ENCODE measurements around the gene PSMD1.
"Not testable (repeated sequence)": the region's sequence is repeated elsewhere in the genome, so short reads cannot be mapped to it uniquely, and the experiment has no call there.

Gene PSMD1

DNA sequence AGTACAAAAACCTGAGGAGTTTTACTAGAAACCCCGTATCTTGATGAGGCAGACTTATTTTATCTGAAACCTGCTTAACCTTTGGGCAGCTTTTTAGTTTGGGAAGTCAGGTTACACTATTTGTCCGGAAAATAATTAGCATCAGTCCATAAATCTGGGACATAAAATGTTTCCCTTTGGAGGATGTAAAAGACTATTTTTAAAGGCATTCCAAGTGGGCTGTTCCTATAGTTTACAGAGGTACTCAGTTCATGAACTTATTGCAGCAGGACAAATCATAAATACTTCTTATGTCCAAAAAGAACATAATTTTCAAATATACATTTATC, 61.9 kb downstream of the PSMD1 start:
- no peak for DNase-seq

DNA sequence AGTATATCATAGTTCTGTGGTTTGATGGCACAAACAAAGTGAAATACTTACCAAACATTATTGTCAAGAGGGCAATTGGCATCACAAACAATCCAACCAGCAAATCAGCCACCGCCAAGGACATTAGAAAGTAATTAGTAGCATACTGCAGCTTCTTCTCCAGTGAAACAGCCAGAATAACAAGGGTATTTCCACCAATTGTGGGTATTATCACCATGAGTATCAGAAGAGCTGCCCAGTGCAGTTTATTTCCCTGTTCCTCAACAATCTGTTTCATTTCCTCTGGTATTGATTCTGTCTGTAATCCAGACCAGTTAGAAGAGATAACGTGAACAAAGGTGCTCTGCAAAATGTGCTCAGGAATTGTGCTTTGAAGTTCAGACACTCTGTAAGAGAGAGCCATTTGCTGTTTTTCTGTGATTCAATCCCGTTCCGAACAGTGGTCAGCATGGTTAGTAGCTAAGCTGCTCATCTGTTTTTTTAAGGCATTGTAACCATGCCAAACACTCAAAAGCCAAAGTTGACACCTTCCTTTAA, 66.8 kb downstream of the PSMD1 start:
- no peak for DNase-seq

GRCh38 chr2:231124838-231125568, 68.3 kb downstream of the PSMD1 start, which contains the start of gene HTR2B:
Gene HTR2B (minus strand): TSS chr2:231125042. CDS start chr2:231123764, 1,278 bp downstream.
- DNase-seq, result peak; percentile 16

DNA sequence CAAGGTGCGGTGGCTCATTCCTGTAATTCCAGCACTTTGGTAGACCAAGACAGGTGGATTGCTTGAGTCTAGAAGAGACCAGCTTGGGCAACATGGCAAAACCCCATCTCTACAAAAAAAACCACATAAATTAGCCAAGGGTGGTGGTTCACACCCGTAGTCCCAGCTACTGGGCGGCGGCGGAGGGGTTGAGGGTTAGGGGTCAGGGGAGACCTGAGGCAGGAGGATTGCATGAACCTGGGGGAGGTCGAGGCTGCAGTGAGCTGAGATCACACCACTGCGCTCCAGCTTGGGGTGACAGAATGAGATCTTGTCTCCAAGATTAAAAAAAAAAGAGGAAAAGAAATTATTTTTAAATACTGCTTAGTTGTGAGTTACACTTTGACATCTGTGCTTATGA, 69.5 kb downstream of the PSMD1 start:
- DNase-seq, result no peak

DNA sequence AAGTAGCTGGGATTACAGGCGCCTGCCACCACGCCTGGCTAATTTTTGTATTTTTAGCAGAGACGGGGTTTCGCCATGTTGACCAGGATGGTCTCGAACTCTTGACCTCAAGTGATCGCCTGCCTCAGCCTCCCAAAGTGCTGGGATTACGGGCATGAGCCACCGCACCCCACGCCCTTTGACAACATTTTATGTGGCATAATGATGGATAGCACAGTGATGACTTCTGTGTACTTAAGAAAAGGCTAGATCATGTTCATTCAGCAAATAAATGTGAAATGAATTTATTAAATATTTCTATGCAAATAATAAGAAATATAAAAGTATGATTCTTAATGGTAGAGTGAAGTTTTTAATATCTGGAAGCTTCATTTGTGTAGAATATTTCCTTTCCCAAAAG, 70.8 kb downstream of the PSMD1 start:
- DNase-seq, result no peak

DNA sequence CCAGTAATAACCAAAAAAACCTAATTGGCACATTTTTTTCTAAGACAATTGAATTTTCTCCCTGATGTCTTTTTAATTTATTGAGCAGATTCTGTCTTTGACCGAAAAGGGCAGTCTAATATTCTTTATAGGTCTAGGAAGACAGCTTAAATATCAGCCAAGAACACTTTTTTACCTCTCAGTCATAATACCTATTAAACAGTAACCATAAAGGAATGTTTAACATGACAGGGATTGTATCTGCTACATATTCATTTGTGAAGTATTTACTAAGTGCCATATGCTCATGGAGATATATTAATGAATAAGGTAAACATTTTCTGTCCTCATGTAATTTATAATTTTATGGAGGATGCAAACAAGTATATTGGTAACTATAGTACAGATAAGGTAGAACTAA, 71.3 kb downstream of the PSMD1 start:
- no peak for DNase-seq

- no peak for DNase-seq
Measured at GRCh38 chr2:231128541-231128940, 71.9 kb downstream of the PSMD1 start.

DNA sequence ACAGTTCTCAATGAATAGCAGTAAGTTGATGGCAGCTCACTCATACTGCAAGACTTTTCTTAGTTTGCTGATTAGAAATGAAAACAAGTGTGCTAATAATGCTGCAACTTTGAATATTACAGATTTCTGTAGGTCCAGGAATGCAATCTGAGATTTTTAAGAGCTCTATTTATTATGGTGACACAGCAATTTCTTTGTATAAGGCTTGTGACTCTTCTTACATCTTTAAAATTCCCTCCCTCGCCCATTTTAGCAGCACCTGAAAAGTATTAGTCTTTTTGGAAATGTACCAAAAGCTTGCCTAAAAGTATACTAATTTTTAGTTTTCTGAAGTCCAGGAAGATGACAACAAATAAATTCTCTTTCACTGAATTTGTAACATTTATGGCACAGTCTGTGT, 72.5 kb downstream of the PSMD1 start:
- no peak for DNase-seq

DNA sequence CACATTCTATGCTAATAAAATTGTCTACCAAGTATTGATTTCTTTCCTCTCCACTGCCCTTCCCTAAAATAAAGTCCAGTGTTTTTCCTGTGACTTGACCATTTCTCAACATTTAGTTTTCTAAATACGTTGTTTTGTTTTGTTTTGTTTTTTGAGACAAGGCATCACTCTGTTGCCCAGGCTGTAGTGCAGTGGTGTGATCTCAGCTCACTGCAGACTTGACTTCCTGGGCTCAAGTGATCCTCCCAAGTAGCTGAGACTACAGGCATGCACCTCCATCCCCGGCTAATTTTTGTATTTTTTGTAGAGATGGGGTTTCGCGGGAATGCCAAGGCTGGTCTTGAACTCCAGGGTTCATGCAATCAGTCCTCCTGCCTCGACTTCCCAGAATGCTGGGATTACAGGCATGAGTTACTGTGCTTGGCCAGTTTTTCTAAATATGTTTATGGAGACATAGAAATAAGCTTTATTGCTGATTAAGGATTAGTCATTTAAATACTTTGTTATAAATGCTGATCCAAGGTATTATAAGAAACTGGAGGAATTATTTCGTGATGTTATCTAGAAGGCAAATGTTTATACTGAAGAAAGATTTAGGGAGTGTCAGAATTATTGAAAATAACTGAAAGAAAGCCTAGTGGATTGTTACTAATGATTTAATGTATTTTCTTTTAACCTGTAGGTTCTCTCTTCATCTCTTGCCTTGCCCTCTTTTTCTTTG, 73.8 kb downstream of the PSMD1 start:
- no peak for DNase-seq

DNA sequence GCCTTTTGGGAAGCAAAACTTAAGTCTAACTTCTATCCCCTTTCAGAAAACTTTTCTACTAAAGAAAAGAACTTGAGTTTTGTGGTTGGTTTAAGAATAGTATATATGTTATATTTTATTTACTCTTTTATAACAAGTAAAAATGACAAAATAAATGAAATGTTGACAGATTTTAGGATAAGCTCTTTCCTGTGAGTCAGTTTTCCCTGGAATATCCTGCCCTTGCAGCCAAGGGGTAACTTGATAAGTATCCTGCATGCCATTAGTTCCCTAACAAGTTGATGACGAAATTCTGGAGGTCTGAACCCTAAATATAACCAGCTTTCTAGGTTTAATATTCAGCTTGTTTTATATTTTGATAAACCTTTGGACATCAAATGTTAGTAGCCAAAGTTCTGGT, 75.5 kb downstream of the PSMD1 start:
- DNase-seq, result no peak

DNA sequence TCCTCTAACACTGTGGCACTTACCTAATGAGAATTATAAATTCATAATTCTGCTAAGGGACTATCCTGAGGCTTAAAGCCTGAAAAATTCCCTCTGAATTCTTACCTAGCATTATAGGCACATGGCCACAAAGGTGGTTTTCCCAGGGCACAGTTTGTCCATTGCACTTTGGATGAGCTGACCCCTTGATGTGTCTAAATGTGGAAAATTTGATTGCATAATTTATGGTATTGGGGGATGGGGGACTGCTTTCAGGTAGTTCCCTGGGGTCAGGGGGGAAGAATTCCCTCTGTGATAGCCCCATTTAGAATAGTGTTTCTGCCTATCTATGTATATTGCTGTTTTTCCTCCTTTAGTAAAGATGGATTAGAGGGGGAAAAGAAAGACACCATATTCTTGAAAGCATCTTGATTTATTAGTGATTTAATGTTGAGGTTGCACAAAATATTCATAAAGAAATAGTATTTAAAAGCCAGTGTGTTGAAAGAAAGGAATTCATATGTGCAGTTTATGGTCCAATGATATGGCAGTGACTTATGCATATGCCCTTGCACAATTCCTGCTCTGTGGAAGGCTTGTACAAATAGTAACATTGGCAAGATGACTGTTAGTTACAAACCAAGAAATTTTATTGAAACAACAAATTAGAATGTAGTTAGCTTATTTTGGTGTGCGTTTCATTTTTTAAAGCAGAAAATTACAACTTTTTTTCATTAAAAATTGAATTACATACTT, 76.9 kb downstream of the PSMD1 start:
- no peak for DNase-seq

GRCh38 chr2:231134910-231135655, 78.4 kb downstream of the PSMD1 start:
- peak; percentile 57 for DNase-seq

DNA sequence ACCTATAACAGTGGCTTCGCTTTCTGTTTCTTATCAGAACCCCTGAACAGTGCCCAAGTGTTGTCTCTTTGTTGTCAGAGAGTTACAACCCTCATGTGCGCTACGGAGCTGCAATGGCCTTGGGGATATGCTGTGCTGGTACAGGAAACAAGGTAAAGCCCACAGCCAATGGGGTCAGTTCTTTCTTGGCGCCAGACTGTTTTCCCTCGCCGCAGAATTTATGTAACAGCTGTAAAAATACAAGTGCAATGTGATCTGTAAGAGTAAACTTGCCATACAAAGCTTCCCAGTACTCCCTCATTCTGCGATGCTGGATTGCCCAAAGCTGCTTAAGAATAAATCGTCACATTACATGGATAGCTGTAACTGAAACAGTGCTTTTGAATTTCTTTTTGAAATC, 82.0 kb downstream of the PSMD1 start:
- DNase-seq, result no peak

DNA sequence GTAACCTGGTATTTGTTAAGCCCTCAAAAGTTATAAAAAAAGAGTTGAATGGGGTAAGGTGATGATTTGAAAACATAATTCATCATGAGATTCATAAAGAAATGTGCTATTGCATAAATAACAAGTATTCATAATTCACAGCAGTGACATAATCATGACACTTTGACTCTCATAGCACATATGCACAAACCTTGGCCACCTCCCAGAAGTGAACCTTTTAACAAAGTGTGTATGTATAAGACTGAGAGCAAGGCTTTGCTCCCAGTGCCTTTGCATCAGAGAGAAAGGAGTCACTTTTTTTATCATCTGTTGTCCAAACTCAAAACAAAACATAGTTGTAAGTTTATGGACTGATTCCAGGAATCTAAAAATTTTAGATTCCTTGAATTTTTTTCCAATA, 83.1 kb downstream of the PSMD1 start:
- DNase-seq, result no peak

- DNase-seq, result not testable (repeated sequence)
Measured at GRCh38 chr2:231140808-231141207, 84.1 kb downstream of the PSMD1 start.

- no peak for DNase-seq
Measured at GRCh38 chr2:231144896-231145295, 88.2 kb downstream of the PSMD1 start.

DNA sequence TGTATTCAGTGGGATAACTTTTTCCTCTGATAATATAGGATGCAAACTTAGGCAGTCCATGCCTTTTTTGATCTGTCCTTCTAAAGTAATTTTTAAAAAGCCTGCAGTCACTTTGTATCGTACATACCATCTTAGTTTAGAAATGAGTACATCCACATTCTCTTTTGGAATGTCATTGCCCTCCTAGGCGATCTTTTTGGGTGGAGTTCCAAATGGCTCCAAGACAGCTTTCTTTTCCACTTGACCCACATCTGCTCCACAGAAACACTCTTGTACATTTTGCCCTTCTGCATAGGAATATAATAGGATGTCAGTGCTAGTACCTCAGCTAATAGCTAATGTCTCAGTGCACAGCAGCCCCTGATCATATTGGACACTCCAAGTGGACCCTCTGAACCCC, 90.0 kb downstream of the PSMD1 start:
- no peak for DNase-seq

GRCh38 chr2:231152800-231153557, 96.3 kb downstream of the PSMD1 start:
- DNase-seq, result no peak

- DNase-seq, result no peak
Measured at GRCh38 chr2:231159306-231159705, 102.6 kb downstream of the PSMD1 start.

- no peak for DNase-seq
Measured at GRCh38 chr2:231160701-231161100, 104.0 kb downstream of the PSMD1 start.

- DNase-seq, result no peak
Measured at GRCh38 chr2:231161252-231161839, 104.7 kb downstream of the PSMD1 start.

GRCh38 chr2:231161877-231162329, 105.2 kb downstream of the PSMD1 start:
- DNase-seq, result no peak
